HL-60 (cell line): ENCODE measurements around the gene BTBD9.

Source experiments
- DNase-seq, 2 experiments: peaks; one replicate each; pipeline ENCODE4 v3.0.0-alpha.2; 2010 to 2020; ENCODE audit warnings: low read depth in 1 of 2, low spot score in 1 of 2
- H3K27ac ChIP-seq: fragments of 250-450 bp; sonication (Bioruptor Pico); replicated peaks from 2 replicates; pipeline ENCODE4 v1.5.1; 2020; ENCODE audit warnings: mild to moderate bottlenecking, moderate library complexity
- H3K27me3 ChIP-seq: fragments of 250-450 bp; sonication (Bioruptor Pico); 2 replicates; pipeline ENCODE4 v1.5.1; 2021; ENCODE audit warnings: mild to moderate bottlenecking, moderate library complexity; ENCODE audit not compliant: insufficient read depth, poor library complexity, severe bottlenecking
- H3K4me3 ChIP-seq: replicated peaks from 2 replicates; pipeline ENCODE4 v1.5.1; 2011; ENCODE audit warnings: mild to moderate bottlenecking, control low read depth, low read length; ENCODE audit not compliant: insufficient read depth
- GABPA ChIP-seq: IDR thresholded peaks from 2 replicates; pipeline ENCODE4 v1.6.1; 2012; ENCODE audit warnings: low read depth
- POLR2AphosphoS5 ChIP-seq: IDR thresholded peaks from 2 replicates; pipeline ENCODE4 v1.6.1; 2012; ENCODE audit warnings: low read depth
- REST ChIP-seq: IDR thresholded peaks from 2 replicates; pipeline ENCODE4 v1.6.1; 2012; ENCODE audit warnings: low read depth; ENCODE audit not compliant: insufficient replicate concordance
- SPI1 ChIP-seq: IDR thresholded peaks from 2 replicates; pipeline ENCODE4 v1.6.1; 2012; ENCODE audit warnings: low read depth, mild to moderate bottlenecking, borderline replicate concordance
- TF ChIP-seq, protein P1 (sequence below): IDR thresholded peaks from one replicate; pipeline ENCODE4 v1.5.1; 2011; ENCODE audit warnings: low read length, control low read depth, inconsistent platforms; ENCODE audit not compliant: insufficient read depth

The BTBD9 gene

GRCh38 chr6:38599261-38599660, 40.5 kb downstream of the BTBD9 start:
- no peak for DNase-seq
- Histone ChIP-seq H3K27me3 (no peaks in the 10 kb centered on the region), H3K27ac (no peak overlapping the region), H3K4me3 (no peak overlapping the region)
- TF ChIP-seq SPI1 = no peak
- no peak for TF ChIP-seq POLR2AphosphoS5
- TF ChIP-seq GABPA = no peak
- TF ChIP-seq REST = no peak
- TF ChIP-seq, protein P1, sequence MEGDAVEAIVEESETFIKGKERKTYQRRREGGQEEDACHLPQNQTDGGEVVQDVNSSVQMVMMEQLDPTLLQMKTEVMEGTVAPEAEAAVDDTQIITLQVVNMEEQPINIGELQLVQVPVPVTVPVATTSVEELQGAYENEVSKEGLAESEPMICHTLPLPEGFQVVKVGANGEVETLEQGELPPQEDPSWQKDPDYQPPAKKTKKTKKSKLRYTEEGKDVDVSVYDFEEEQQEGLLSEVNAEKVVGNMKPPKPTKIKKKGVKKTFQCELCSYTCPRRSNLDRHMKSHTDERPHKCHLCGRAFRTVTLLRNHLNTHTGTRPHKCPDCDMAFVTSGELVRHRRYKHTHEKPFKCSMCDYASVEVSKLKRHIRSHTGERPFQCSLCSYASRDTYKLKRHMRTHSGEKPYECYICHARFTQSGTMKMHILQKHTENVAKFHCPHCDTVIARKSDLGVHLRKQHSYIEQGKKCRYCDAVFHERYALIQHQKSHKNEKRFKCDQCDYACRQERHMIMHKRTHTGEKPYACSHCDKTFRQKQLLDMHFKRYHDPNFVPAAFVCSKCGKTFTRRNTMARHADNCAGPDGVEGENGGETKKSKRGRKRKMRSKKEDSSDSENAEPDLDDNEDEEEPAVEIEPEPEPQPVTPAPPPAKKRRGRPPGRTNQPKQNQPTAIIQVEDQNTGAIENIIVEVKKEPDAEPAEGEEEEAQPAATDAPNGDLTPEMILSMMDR = no peak

DNA sequence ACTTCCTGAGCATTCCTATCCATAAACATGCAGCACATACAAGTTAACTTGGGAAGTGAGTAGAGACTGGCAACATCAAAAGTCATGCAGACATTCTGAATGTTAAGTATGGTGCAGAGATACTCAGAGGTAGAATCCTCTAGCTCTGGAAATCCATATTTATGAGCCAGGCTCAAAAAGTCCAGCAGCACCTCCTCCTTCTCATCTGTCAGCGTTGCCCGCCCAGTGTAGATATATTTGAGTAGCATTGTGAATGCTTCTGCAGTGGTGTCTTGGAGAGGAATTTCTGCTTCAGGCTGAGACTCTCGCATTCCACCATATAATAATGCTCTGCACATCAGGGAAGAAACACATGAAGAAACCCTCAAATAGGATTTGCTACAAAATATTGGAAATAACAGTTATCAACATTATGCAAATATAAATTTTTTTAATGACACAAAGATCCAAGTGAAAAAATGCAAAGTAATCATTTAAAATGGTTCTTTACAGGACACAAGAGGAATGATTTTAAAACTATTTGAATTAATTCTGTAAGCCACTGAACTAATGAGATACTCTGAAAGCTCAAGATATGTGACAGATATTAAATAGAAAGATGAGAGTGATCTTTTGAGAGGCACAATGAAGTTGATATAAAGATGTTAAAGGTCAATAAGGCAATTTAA, 45.6 kb downstream of the BTBD9 start:
- no peak overlapping the region for H3K4me3 ChIP-seq
- H3K27ac ChIP-seq = no peak overlapping the region
- no peaks in the 10 kb centered on the region for H3K27me3 ChIP-seq
- TF ChIP-seq REST = no peak
- no peak for TF ChIP-seq SPI1
- no peak for TF ChIP-seq GABPA
- no peak for TF ChIP-seq POLR2AphosphoS5
- TF ChIP-seq, protein P1 = no peak
- DNase-seq = no peak

GRCh38 chr6:38593409-38593808, 46.3 kb downstream of the BTBD9 start:
- no peak for DNase-seq

More at GRCh38 chr6:38593409-38593808, 46.3 kb downstream of the BTBD9 start:
- H3K27me3 ChIP-seq = no peaks in the 10 kb centered on the region
- TF ChIP-seq SPI1 (no peak), GABPA (no peak), POLR2AphosphoS5 (no peak), REST (no peak)
- TF ChIP-seq, protein P1 = no peak
- no peak overlapping the region for H3K27ac ChIP-seq
- H3K4me3 ChIP-seq = no peak overlapping the region
